UCSD-AML1 (cell line): ENCODE results near the gene KBTBD6.
"Not testable (repeated sequence)": the region's sequence is repeated elsewhere in the genome, so short reads cannot be mapped to it uniquely, and the experiment has no call there.

Experiments
- DNase-seq: peaks from one replicate; lab custom pipeline; 2025; ENCODE audit not compliant: unreplicated experiment; lab: John Stamatoyannopoulos, UW

Gene KBTBD6

GRCh38 chr13:41132512-41133152 is at the start of gene KBTBD6:
KBTBD6 (minus strand) TSS chr13:41132802; CDS start chr13:41132511, 291 bp downstream.
- DNase-seq, result peak; percentile 94

- DNase-seq, result no peak
Observed at GRCh38 chr13:41182231-41182630, 49.6 kb upstream of the KBTBD6 start.

DNA sequence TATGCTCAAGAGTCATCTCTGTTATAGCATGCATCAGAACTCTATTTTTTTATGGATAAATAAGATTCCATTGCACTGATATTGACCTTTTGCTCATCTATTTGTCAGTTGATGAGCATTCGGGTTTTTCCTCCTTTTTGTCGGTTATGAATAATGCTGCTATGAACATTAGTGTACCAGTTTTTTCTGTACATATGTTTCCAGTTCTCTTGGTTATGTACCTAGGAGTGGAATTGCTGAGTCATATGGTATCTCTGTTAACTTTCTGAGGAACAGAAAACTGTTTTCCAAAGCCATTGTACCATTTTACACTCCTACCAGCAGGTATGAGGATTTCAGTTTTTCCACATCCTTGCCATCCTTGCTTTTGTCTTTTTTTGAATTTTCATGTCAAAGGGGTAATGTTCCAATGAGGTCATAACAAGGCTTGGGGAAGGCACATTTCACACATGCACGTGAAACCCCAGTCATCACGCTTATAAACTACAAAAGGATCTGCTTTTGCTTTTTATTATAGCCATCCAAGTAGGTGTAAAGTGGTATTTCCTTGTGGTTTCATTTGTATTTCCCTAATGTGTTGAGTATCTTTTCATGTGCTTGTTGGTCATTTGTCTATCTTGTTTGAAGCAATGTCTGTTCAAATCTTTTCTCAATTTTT is 47.1 kb upstream of the KBTBD6 start:
- no peak for DNase-seq

- no peak for DNase-seq
Observed at GRCh38 chr13:41178040-41178439, 45.4 kb upstream of the KBTBD6 start.

GRCh38 chr13:41177616-41178015 is 45.0 kb upstream of the KBTBD6 start:
- DNase-seq, result no peak

DNA sequence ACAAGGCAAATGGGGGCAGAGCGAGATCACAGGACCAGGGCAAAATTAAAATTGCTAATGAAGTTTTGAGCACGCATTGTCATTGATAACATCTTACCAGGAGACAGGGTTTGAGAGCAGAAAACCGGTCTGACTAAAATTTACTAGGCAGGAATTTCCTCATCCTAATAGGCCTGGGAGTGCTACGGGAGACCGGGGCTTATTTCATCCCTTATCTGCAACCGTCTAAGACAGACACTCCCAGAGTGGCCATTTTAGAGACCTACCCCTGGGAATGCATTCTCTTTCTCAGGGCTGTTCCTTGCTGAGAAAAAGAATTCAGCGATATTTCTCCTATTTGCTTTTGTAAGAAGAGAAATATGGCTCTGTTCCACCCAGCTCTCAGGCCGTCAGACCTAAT is 43.0 kb upstream of the KBTBD6 start:
- DNase-seq, result not testable (repeated sequence)

DNA sequence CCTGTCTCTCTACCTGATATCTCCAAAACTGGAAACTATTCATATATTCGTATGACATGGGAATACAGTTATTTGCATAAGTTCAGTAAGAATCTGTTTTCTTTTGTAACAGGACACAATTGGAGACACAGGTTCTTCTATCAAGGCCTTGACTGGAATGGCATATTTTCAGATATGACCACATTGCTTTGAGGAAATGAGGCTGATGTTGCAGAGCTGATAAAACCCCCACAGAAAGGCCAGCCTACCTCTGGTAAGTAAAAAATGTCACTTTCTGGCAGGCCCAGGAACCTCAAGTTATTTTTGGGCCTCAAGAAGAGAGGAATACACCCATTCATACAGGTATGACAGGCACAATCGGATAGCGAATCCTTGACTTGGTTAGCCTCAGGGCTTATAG is 29.5 kb upstream of the KBTBD6 start:
- no peak for DNase-seq

DNA sequence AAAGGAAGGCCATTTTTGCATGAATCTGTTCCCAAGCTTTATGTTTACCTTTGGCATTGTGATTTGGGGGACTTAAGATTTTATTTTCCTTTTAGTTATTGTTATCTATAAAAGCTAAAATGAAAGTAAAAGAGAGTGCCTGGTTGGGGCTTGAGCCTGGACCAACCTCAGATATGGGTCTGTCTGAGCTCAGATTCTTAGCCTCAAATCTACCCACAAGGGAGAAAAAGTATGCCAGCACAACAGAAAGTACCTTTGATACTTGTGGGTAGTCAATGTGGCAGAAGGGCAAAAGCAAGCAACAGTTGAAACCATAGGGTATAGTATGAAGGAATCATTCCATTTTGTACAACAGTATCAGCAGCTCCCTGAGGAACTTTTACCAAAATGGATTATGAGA is 26.6 kb upstream of the KBTBD6 start:
- DNase-seq, result no peak

DNA sequence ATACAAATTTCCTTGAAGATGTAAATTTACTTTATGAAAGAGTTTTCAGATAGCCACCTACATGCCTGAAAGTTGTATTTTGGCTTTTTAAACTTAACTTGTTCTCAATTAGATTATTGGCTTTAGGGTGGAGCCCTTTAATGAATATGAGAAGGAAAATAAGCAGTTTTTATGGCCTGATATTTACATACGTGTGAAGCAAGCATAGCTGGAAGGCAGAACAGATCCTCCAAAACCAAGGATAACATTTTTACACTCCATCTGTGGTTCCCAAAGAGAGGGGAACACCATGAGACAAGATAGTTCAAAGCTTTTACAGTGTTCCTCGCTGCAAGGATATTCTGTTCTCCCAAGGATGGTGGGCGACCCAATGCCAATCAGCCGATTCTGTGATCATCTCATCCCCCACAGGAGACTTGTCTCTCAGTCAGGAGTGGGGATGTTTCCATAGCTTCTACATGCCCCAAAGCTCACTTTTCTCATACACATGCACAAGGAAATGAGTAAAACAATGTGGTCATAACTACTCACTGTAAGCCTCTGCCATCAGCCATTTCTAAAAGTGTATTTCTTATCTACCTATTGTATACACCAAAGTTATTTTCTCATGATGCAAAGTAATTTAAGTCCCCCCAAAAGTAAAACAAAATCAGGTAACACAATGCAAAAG is 24.6 kb upstream of the KBTBD6 start:
- no peak for DNase-seq

- DNase-seq, result no peak
Observed at GRCh38 chr13:41156620-41157019, 24.0 kb upstream of the KBTBD6 start.

- DNase-seq, result no peak
Observed at GRCh38 chr13:41154042-41154441, 21.4 kb upstream of the KBTBD6 start.

GRCh38 chr13:41152005-41152404 is 19.4 kb upstream of the KBTBD6 start:
- DNase-seq, result no peak

DNA sequence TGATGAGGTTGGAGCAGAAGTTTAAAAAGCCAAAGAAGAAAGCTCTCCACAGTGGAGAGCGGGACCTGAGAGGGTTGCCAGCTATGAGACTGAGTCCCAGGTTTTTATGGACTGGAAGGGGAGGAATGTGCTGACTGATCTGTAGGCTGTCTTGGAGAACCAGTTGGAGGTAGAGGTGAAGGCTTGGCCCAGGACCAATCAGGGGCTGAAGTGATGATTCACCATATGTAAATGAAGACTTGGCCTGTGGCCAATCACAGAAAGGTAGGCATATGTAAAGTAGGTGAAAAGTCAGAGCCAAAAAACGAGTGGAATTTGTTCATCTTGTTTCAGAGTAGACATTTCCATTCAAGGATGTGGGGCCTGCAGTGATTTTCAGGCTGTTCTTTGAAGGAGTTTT is 17.5 kb upstream of the KBTBD6 start:
- no peak for DNase-seq

GRCh38 chr13:41148419-41149283 is 16.0 kb upstream of the KBTBD6 start:
- no peak for DNase-seq

GRCh38 chr13:41145136-41145908 is 12.7 kb upstream of the KBTBD6 start:
- DNase-seq, result no peak

DNA sequence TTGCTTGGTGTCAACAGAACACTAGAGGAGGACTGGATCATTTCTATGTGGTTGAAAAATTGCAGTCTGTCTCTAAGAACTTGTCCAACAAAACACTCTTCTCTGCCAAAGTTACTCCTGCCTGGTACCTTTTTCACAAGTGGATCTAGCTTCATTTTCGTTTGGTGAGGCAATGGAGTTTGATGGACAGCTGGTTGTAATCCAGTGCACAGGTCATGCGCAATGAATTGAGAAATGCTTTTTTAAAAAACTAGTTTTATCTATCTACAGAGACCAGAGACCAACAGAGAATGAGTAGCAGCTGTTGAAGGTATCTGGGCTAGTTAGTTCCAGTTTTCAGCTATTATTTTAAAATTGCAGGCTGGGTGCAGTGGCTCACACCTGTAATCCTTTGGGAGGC is 12.0 kb upstream of the KBTBD6 start:
- no peak for DNase-seq

- DNase-seq, result no peak
Observed at GRCh38 chr13:41139296-41139966, 6.8 kb upstream of the KBTBD6 start.

GRCh38 chr13:41137951-41138350 is 5.3 kb upstream of the KBTBD6 start:
- DNase-seq, result no peak

GRCh38 chr13:41137241-41137640 is 4.6 kb upstream of the KBTBD6 start:
- no peak for DNase-seq

DNA sequence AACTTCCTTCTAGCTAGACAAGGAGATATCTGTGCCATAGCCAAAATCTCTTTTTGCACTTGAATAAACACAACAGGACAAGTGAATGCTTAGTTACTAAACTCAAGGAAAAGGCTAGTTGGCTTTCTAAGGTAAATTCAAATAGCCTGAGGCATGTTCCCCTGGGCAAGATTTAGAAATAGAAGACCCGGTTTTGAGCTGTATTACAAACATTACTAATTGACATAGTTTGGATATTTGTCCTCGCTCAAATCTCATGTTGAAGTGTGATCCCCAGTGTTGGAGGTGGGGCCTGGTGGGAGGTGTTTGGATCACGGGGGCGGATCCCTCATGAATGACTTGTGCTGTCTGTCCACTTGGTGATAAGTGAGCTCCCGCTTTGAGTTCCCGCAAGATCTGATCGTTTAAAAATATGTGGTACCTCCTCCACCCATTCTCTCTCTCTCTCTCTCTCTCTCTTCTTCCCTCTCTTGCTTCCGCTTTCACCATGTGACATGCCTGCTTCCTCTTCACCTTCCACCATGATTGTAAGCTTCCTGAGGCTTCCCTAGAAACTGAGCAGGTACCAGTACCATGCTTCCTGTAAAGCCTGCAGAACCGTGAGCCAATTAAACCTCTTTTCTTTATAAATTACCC is 3.9 kb upstream of the KBTBD6 start:
- DNase-seq, result no peak
